CD4-positive, alpha-beta T cell treated with Interleukin-12 subunit alpha and Interleukin-12 subunit beta, for 1 hour (primary cell): Measurements from ENCODE around the gene RFX4.
"Not testable (repeated sequence)": the region's sequence is repeated elsewhere in the genome, so short reads cannot be mapped to it uniquely, and the experiment has no call there.

Experiments used
- DNase-seq: peaks from one replicate; pipeline ENCODE4 v3.0.0-alpha.2; 2020

Gene RFX4

GRCh38 chr12:106692896-106693820 lies 110.4 kb downstream of the RFX4 start:
- DNase-seq = no peak

GRCh38 chr12:106696071-106696470 lies 113.3 kb downstream of the RFX4 start:
- no peak for DNase-seq

- no peak for DNase-seq
Observed at GRCh38 chr12:106696681-106697417, 114.0 kb downstream of the RFX4 start.

DNA sequence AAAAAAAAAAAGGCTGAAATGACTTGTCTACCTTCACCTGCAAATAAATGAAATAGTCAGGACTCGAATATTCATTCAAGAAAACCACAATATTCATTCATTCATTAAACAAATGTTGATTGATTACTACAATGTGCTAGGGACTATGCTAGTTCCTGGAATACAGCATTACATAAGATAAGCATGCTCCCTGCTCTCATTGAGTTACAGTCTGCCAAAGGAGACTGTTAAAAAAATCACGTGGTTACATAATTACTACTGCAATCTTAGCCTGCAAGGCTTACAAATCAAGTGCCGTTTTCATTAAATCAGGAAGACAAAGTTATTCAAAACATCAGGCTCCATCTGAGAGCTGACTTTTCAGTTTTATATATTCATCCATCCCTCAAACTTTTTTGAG lies 121.3 kb downstream of the RFX4 start:
- no peak for DNase-seq

- no peak for DNase-seq
Observed at GRCh38 chr12:106705971-106706370, 123.2 kb downstream of the RFX4 start.

- no peak for DNase-seq
Observed at GRCh38 chr12:106709068-106709511, 126.3 kb downstream of the RFX4 start.

DNA sequence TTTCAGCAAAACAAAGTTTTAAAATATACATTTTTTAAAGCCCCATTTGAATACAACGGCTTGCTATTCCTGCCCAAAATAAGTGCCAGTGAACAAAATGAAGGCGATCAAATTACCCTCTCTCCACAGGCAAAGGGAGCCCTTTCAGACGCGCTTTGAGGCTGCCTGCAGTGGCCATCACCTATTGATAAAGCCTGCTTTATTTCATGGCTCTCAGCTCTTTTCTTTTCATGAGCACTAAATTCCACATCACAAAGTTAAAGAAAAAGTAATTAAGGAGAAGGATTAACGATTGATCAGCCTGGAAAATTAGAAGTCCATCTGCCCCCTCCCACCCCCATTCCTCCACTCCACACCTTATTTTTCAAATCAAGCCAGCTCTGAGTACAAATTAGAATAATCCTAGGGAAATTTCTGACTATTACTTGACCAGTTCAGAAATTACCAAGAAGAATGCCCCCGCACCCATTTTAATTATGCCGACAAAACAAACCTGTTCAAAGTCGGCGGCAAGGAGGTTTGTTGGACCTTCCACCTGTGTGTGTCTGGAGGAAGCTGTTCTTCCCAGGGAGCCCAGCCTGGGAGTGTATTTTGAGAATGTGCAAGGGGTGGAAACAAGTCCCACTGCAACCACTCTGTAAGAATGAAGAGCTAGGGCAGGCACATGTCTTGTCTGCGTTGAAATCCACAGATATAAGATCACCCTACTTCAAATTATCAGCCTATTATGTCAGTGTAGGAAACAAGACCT lies 127.5 kb downstream of the RFX4 start:
- DNase-seq = no peak

DNA sequence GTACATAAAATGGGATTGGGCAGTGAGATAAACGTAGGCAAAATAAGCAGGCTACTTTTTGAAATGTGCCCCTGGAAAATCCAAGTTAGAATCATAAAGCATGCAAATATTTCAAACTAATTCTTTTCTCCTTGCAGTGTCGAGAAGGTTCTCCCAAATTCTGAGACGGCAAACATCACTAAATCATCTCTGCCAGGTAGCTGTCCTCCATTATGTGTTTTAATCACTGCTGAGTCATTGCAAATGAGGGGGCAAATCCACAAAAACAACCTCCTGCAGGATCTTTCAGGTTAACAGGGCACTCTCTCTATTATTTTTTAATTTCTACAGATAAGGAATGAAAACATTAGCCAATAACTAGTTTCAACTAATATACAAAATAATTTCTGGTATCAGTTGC lies 128.5 kb downstream of the RFX4 start:
- DNase-seq = no peak

DNA sequence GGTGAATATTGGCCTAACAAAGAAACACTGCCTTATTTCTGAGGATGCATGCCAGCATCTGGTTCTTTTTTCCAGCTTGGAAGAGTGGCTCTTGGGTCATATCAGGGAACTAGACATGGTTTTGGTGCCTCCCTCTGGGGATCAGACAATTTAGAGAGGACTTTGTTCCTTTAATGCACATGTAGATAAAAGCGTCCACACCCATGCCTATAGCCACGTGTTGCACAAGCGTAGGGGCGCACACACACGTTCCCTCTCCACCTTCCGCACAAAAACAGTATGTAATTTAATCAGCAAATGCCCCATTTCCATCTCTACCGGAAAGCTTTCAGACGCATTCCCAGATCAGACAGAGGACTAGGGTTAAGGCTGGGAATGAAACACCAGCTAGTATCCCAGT lies 130.0 kb downstream of the RFX4 start:
- DNase-seq = no peak

DNA sequence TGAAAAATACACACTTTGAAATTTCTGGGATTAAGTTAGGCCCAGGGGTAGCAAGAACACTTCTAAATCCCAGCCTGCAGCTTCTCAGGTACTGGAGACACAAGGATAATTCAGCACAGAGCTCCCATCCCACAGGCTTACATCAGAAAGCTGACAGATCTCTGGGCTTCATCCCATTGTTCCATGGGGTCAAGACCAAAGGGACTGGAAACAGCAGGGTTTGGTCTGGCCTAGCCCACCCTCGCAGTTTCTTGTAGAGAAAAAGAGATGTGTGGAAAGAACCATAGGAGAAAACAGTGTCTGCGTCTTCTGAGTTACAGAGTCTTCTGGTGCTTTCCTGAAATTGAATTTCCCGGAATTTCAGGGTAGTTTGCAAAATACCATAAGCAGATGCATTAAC lies 132.1 kb downstream of the RFX4 start:
- no peak for DNase-seq

DNA sequence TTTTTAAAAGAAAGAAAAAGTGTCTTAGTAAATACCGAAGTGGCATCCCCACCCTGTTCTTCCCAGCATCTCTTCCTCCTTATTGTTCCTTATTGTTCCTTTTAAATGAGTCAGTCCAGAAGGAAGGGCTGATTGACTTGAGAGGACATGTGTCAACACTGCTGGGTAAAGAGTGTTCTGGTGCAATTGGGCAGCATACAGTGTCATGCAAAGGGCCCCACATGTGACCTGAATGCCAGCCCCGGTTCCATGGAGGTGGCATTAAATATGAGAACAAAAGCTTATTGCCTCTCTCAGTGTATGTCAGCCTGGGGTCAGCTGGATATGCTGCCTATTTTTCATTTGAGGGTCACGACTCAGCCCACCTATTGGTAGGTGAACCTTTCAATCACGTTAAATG lies 132.8 kb downstream of the RFX4 start:
- DNase-seq = no peak

DNA sequence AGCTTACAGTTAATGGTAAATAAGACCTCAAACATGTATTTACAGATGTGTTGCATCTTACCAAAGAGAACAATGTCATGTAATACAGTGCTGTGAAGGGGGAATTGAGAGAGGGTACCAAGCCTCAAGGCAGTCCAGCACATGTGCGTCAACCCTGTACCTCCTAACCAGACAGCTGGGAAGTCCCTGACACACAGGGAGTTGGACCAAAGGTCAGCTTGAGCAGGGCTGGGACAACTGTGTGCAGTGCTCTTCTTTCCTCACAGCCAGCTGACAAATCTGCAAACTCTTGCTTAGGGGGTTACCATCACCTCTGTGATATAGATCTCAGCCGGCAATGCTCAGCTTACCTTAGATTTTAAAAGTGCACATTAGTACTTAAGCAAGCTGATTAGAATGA lies 134.9 kb downstream of the RFX4 start:
- DNase-seq = no peak

DNA sequence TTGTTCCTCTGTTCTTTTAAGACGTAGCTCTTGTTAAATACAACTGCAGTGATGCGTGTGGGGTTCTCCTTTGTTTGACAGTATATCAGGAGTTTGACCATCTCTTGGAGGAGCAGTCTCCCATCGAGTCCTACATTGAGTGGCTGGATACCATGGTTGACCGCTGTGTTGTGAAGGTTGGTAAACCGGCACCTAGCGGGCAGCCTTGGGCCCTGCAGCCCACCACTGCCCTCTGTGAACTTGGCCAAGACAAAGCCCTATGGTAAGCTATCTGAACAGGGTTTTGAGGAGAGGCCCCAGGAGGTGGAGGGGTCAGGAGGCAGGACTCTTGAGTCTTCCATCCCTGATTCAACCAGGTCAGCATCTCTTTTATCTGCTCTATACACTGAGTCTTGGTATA lies 137.1 kb downstream of the RFX4 start:
- DNase-seq = no peak

DNA sequence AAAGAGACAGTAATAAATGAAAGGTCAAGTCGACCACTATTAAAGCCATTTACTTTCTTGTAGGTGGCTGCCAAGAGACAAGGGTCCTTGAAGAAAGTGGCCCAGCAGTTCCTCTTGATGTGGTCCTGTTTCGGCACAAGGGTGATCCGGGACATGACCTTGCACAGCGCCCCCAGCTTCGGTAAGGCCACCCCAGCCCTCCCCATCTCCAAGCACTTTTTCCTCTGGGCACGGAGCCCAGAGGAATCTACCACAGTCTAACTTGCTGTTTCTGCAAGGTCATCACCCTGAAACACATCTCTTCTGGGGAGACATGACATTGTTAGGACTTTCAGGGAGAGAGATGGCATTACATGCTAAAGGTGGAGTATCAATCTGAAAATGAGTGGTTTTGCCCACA lies 137.9 kb downstream of the RFX4 start:
- no peak for DNase-seq

- DNase-seq = no peak
Observed at GRCh38 chr12:106721915-106722314, 139.1 kb downstream of the RFX4 start.

DNA sequence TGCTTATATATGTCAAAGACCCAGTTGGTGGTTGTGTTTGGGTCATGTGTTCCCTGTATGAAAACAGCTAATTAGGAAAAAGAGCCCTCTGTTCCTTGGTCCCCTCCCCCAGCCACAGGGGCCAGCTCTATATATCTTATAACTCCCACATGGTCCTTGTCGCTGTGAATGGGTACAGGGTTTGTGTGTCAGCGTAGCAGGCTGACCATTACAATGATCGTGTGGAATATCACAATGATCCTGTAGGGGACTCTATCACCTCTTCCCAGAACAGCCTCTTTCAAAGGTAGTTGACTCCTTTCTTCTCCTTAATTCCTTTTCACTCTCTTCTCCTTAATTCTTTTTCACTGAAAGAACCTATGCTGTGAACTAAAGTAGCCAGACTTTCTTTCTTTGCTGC lies 140.0 kb downstream of the RFX4 start:
- no peak for DNase-seq

- DNase-seq = no peak
Observed at GRCh38 chr12:106723416-106723815, 140.6 kb downstream of the RFX4 start.

- DNase-seq = no peak
Observed at GRCh38 chr12:106724116-106724515, 141.3 kb downstream of the RFX4 start.

GRCh38 chr12:106724934-106725333 lies 142.1 kb downstream of the RFX4 start:
- no peak for DNase-seq

DNA sequence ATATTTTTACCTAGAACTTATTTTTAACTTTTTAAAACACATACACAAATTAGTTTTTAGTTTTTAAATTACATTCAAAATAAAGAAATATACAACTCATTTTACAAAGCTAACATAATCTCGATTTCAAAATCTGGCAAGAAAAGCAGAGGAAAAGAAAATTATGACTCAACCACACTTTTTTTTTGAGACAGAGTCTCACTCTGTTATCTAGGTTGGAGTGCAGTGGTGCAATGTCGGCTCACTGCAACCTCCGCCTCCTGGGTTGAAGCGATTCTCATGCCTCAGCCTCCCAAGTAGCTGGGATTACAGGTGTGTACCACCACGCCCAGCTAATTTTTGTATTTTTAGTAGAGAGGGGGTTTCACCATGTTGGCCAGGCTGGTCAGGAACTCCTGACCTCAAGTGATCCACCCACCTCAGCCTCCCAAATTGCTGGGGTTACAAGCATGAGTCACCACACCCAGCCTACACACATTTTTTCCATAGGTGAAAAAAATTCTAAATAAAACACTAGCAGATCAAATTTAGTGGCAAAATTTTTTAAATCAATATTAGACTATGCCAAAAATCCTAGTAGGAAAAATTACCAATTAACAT lies 143.9 kb downstream of the RFX4 start:
- DNase-seq = not testable (repeated sequence)

DNA sequence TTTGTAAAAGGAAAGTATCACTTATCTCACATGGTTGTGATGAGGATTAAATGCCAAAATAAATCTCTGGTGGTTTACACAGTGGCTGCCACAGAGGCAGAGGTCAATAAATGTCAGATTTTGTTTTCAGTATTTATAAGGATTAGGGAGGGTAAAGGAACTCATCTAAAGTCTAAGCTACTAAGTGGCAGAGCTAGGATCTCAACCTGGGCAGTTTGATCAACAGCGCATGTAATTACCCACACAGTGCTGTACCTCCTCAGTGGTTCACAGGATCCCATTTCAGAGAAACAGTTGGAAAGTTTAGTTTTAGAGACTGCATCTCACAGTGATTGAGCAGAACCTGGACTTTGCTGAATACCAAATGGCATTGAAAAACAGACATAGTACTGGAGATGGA lies 146.8 kb downstream of the RFX4 start:
- no peak for DNase-seq

DNA sequence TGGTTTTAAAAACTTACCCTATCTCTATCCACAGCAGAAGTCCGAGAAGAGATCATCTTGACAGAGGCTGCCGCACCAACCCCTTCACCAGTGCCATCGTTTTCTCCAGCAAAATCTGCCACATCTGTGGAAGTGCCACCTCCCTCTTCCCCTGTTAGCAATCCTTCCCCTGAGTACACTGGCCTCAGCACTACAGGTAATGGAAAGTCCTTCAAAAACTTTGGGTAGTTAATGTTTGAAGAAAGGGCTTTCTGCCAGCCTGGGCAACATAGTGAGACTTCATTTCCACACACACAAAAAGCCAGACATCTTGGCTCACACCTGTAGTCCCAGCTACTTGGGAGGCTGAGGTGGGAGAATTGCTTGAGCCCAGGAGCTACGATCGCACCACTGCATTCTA lies 150.1 kb downstream of the RFX4 start:
- no peak for DNase-seq

- no peak for DNase-seq
Observed at GRCh38 chr12:106733660-106734059, 150.9 kb downstream of the RFX4 start.
